B cell (primary cell): ENCODE data around the gene NOTUM. TPM values are rescaled to one million over a fixed set of nuclear protein-coding genes. Genes with fewer than 3 reads are reported as not detected.

ENCODE experiments used
- ATAC-seq: fragments of 200-7000 bp; cut with Tn5 transposase; one replicate; pipeline ENCODE4 v1.10.0; 2021; ENCODE audit warnings: low read depth, mild to moderate bottlenecking, moderate number of reproducible peaks, moderate library complexity
- CTCF ChIA-PET: fragments of 350-600 bp; sonication (Branson Sonifier 250); formaldehyde crosslinking; loops from one replicate; lab custom pipeline; 2021; ENCODE audit warnings: antibody characterized with exemption, inconsistent platforms; lab: Charles Lee
- POLR2A ChIA-PET: fragments of 350-600 bp; sonication (Branson Sonifier 250); formaldehyde crosslinking; loops from one replicate; lab custom pipeline; 2021; ENCODE audit warnings: antibody characterized with exemption; lab: Charles Lee
- DNase-seq: peaks from one replicate; pipeline ENCODE4 v3.0.0; 2013
- H2AFZ ChIP-seq: 2 replicates; pipeline ENCODE4 v1.6.1; 2012; ENCODE audit warnings: mild to moderate bottlenecking, low read depth, low read length; ENCODE audit not compliant: insufficient read depth, poor library complexity, severe bottlenecking
- H3K27ac ChIP-seq, 2 donors: 1 replicate in 1 of 2; 2 replicates in 1 of 2; pipeline ENCODE4 v1.5.1; 2012 to 2013; ENCODE audit warnings: low read length in 2 of 2, mild to moderate bottlenecking in 2 of 2, moderate library complexity in 1 of 2
- H3K27me3 ChIP-seq, 4 experiments: fragments of 200-600 bp in 1 of 4; sonication (generic) in 1 of 4; replicated peaks in 1 of 4; 1 replicate in 2 of 4; 2 replicates in 2 of 4; pipeline versions ENCODE4 v1.6.1 to v1.7.0; 2013 to 2016; ENCODE audit warnings: low read length in 3 of 4, mild to moderate bottlenecking in 2 of 4, mixed read lengths in 1 of 4, moderate library complexity in 1 of 4; ENCODE audit not compliant: insufficient read depth in 4 of 4, control insufficient read depth in 3 of 4; ENCODE audit errors: control extremely low read depth in 1 of 4
- H3K36me3 ChIP-seq, 2 experiments: replicated peaks in 1 of 2; 1 replicate in 1 of 2; 2 replicates in 1 of 2; pipeline versions ENCODE4 v1.6.1 to v1.7.1; 2013; ENCODE audit warnings: low read length in 1 of 2; ENCODE audit not compliant: insufficient read depth in 2 of 2, control insufficient read depth in 1 of 2; ENCODE audit errors: control extremely low read depth in 1 of 2, extremely low read depth in 1 of 2
- H3K4me1 ChIP-seq, 2 donors: fragments of 200-600 bp in 1 of 2; sonication (generic) in 1 of 2; 1 replicate in 1 of 2; 2 replicates in 1 of 2; pipeline versions ENCODE4 v1.5.1 to v1.6.1; 2013 to 2017; ENCODE audit warnings: low read length in 2 of 2; ENCODE audit not compliant: control insufficient read depth in 2 of 2, insufficient read depth in 2 of 2
- H3K4me2 ChIP-seq: replicated peaks from 2 replicates; pipeline ENCODE3; 2012; ENCODE audit warnings: mild to moderate bottlenecking, low read depth, low read length; ENCODE audit not compliant: poor library complexity, severe bottlenecking
- H3K4me3 ChIP-seq, 5 experiments: fragments of 200-600 bp in 1 of 5; sonication (generic) in 1 of 5; 1 replicate in 3 of 5; 2 replicates in 2 of 5; pipeline versions ENCODE4 v1.5.1 to v1.7.0; 2011 to 2016; ENCODE audit warnings: low read length in 4 of 5, mild to moderate bottlenecking in 4 of 5, low read depth in 2 of 5, control low read depth in 1 of 5, moderate library complexity in 1 of 5; ENCODE audit not compliant: insufficient read depth in 1 of 5; ENCODE audit errors: control extremely low read depth in 1 of 5, extremely low read depth in 1 of 5
- H3K79me2 ChIP-seq: fragments of 200-600 bp; sonication (generic); one replicate; pipeline ENCODE4 v1.6.0; 2016; ENCODE audit warnings: low read length; ENCODE audit not compliant: control insufficient read depth, insufficient read depth
- H3K9ac ChIP-seq: fragments of 200-600 bp; sonication (generic); 2 replicates; pipeline ENCODE4 v1.6.1; 2017; ENCODE audit warnings: mild to moderate bottlenecking, low read length, moderate library complexity
- H3K9me3 ChIP-seq, 3 donors: one replicate each; pipeline versions ENCODE4 v1.6.1 to v1.7.1; 2013; ENCODE audit warnings: low read length in 2 of 3; ENCODE audit not compliant: control insufficient read depth in 2 of 3, insufficient read depth in 1 of 3; ENCODE audit errors: control extremely low read depth in 1 of 3
- H4K20me1 ChIP-seq: 2 replicates; pipeline ENCODE4 v1.6.0; 2012; ENCODE audit warnings: mild to moderate bottlenecking, low read length; ENCODE audit not compliant: insufficient read depth, control insufficient read depth, poor library complexity, severe bottlenecking
- H3K27ac Mint-ChIP-seq: one replicate; pipeline ENCODE4 v1.8.0; 2021; ENCODE audit warnings: mixed read lengths
- H3K27me3 Mint-ChIP-seq: one replicate; pipeline ENCODE4 v1.8.0; 2021; ENCODE audit warnings: mixed read lengths
- H3K4me1 Mint-ChIP-seq: one replicate; pipeline ENCODE4 v1.8.0; 2021; ENCODE audit warnings: mixed read lengths
- H3K4me3 Mint-ChIP-seq: one replicate; pipeline ENCODE4 v1.8.0; 2021; ENCODE audit warnings: mixed read lengths
- H3K9me3 Mint-ChIP-seq: one replicate; pipeline ENCODE4 v1.8.0; 2022; ENCODE audit warnings: mixed read lengths; ENCODE audit not compliant: insufficient read depth
- CTCF ChIP-seq: fragments of 200-600 bp; IDR thresholded peaks from one replicate; pipeline ENCODE4 v1.8.0; 2022; ENCODE audit warnings: antibody characterized with exemption, mild to moderate bottlenecking
- EZH2 ChIP-seq: IDR thresholded peaks from 2 replicates; pipeline ENCODE4 v1.6.1; 2012; ENCODE audit warnings: borderline replicate concordance, low read depth, mild to moderate bottlenecking, moderate library complexity, low read length; ENCODE audit not compliant: insufficient read depth, poor library complexity, severe bottlenecking
- WGBS: methylation state at CpG from one replicate; pipeline ENCODE4 v1.1.5; 2013; ENCODE audit warnings: missing lambda C conversion rate; ENCODE audit not compliant: insufficient coverage; 5-methylcytosine and 5-hydroxymethylcytosine counted together
- intact Hi-C: fragments of 100-400 bp; cut with micrococcal nuclease; formaldehyde crosslinking; loops from one replicate; pipeline ENCODE4 v1.10.0; 2022
- polyA plus RNA-seq: library from polyadenylated mRNA; depleted of rRNA; stranded (reverse); fragments of >200 nt; gene quantifications from 2 replicates; pipeline ENCODE4 v1.2.3, GENCODE V29; 2012
- total RNA-seq, 2 donors: library from RNA; stranded (reverse); fragments of 120-200 nt in 1 of 2; gene quantifications; 1 replicate in 1 of 2; 2 replicates in 1 of 2; pipeline versions ENCODE4 v1.2.3 to v1.2.4, GENCODE V29; 2013 to 2022

NOTUM gene
- total and polyA plus RNA-seq, 2 donors (not counting 1 experiment from before 2014, with no cell fraction given), result not detected

GRCh38 chr17:81930142-81931125 lies 30.6 kb downstream of the NOTUM start:
- TF ChIP-seq EZH2, result no peak
- TF ChIP-seq CTCF, result no peak
- H3K4me1 ChIP-seq, result peaks cover 18 to 22% of the 10 kb centered on the region in 2 donors
- no peak overlapping the region for H3K4me2 ChIP-seq
- Mint-ChIP-seq H3K4me1 (peaks cover 11% of the 10 kb centered on the region), H3K4me3 (no peak overlapping the region), H3K27me3 (peaks cover 10% of the 10 kb centered on the region), H3K9me3 (no peaks in the 10 kb centered on the region), H3K27ac (no peak overlapping the region)
- H3K79me2 ChIP-seq, result peaks cover 18% of the 10 kb centered on the region
- ATAC-seq, result no peak
- no peaks in the 10 kb centered on the region for H3K36me3 ChIP-seq
- H3K9me3 ChIP-seq, result no peaks in the 10 kb centered on the region
- peaks cover 0 to 23% (median 9%) of the 10 kb centered on the region in 4 experiments for H3K27me3 ChIP-seq
- intact Hi-C loops, result no loop called here
- POLR2A ChIA-PET, result interaction anchor here (0.6 to 0.7 kb wide), 2 partner anchors 13 to 245 kb away, joined by 3 to 8 read pairs; no protein-coding TSS in a partner anchor
- H2AFZ ChIP-seq, result no peak overlapping the region
- H3K4me3 ChIP-seq, result no peak overlapping the region
- H3K9ac ChIP-seq, result no peak overlapping the region
- WGBS, result 65% methylated on average over 18 of the region's 20 CpGs
- H4K20me1 ChIP-seq, result peaks cover 10% of the 10 kb centered on the region
- no peak overlapping the region for H3K27ac ChIP-seq
- DNase-seq, result no peak
- CTCF ChIA-PET, result interaction anchor here (0.5 kb wide), 1 partner anchor 85 kb away, joined by 3 read pairs; no protein-coding TSS in a partner anchor
